Measurements from ENCODE around the gene CYB5R3. TPM values are rescaled to one million over a fixed set of nuclear protein-coding genes. Genes with fewer than 3 reads are reported as not detected.

CYB5R3 gene
- total RNA-seq (2014; rRNA removed; shearing (Covaris generic)), result 34.8 and 41.4 TPM in 2 replicates

GRCh38 chr22:42649246-42650099, at the start of gene CYB5R3:
Gene CYB5R3, minus strand, starts transcription at chr22:42649392. Its CDS starts 77 bp downstream, at chr22:42649315.
- peak; percentile 87 for DNase-seq (ENCODE audit: low read depth)

- DNase-seq (ENCODE audit: low read depth), result peak; percentile 91
These were observed 48.4 kb upstream of the CYB5R3 start for GRCh38 chr22:42697542-42698013.

- no peak for DNase-seq (ENCODE audit: low read depth)
These were observed 47.3 kb upstream of the CYB5R3 start for GRCh38 chr22:42696331-42696967.

- DNase-seq (ENCODE audit: low read depth), result no peak
These were observed 46.1 kb upstream of the CYB5R3 start for GRCh38 chr22:42695294-42695693.

GRCh38 chr22:42693763-42694683, 44.8 kb upstream of the CYB5R3 start:
- DNase-seq (ENCODE audit: low read depth), result no peak

GRCh38 chr22:42693055-42693762, 44.0 kb upstream of the CYB5R3 start:
- no peak for DNase-seq (ENCODE audit: low read depth)

GRCh38 chr22:42692239-42693054, 43.3 kb upstream of the CYB5R3 start:
- DNase-seq (ENCODE audit: low read depth), result no peak

GRCh38 chr22:42691440-42691839, 42.2 kb upstream of the CYB5R3 start:
- DNase-seq (ENCODE audit: low read depth), result no peak

GRCh38 chr22:42688241-42689211, 39.3 kb upstream of the CYB5R3 start:
- peak; percentile 86 for DNase-seq (ENCODE audit: low read depth)

- DNase-seq (ENCODE audit: low read depth), result no peak
These were observed 37.7 kb upstream of the CYB5R3 start for GRCh38 chr22:42686756-42687491.

GRCh38 chr22:42685941-42686653, 36.9 kb upstream of the CYB5R3 start:
- no peak for DNase-seq (ENCODE audit: low read depth)

GRCh38 chr22:42684462-42685195, 35.4 kb upstream of the CYB5R3 start:
- DNase-seq (ENCODE audit: low read depth), result no peak

- DNase-seq (ENCODE audit: low read depth), result no peak
These were observed 34.5 kb upstream of the CYB5R3 start for GRCh38 chr22:42683578-42684283.

- no peak for DNase-seq (ENCODE audit: low read depth)
These were observed 33.1 kb upstream of the CYB5R3 start for GRCh38 chr22:42682113-42682851.

- peak; percentile 98 for DNase-seq (ENCODE audit: low read depth)
These were observed 31.5 kb upstream of the CYB5R3 start for GRCh38 chr22:42680648-42681047.

- no peak for DNase-seq (ENCODE audit: low read depth)
These were observed 30.5 kb upstream of the CYB5R3 start for GRCh38 chr22:42679691-42680090.

All from Daoy (cell line).